NCI-H1092 treated with DMSO at 0.1 percent for 48 hours (cell line): Measurements from ENCODE around the gene MIX23.
"Not testable (repeated sequence)": the region's sequence is repeated elsewhere in the genome, so short reads cannot be mapped to it uniquely, and the experiment has no call there.

Experiments used
- DNase-seq: peaks from one replicate; lab custom pipeline; 2025; lab: John Stamatoyannopoulos, UW

MIX23 gene

GRCh38 chr3:122392868-122393844 is 10.1 kb upstream of the MIX23 start:
- peak; percentile 24 for DNase-seq

GRCh38 chr3:122391681-122392446 is 8.8 kb upstream of the MIX23 start:
- DNase-seq: no peak

- no peak for DNase-seq
Observed at GRCh38 chr3:122390665-122391064, 7.6 kb upstream of the MIX23 start.

GRCh38 chr3:122389892-122390291 is 6.9 kb upstream of the MIX23 start:
- DNase-seq: no peak

GRCh38 chr3:122389197-122389596 is 6.2 kb upstream of the MIX23 start:
- no peak for DNase-seq

- no peak for DNase-seq
Observed at GRCh38 chr3:122387709-122388108, 4.7 kb upstream of the MIX23 start.

- peak; percentile 94 for DNase-seq
Observed at GRCh38 chr3:122383771-122384697, 1.0 kb upstream of the MIX23 start, which contains the start of gene FAM162A. Gene FAM162A, plus strand, starts transcription at chr3:122384182. Its CDS starts 84 bp downstream, at chr3:122384266.

- DNase-seq: no peak
Observed at GRCh38 chr3:122377975-122378374, 5.1 kb downstream of the MIX23 start.

GRCh38 chr3:122374034-122374433 is 9.0 kb downstream of the MIX23 start:
- DNase-seq: no peak

- no peak for DNase-seq
Observed at GRCh38 chr3:122366379-122366749, 16.7 kb downstream of the MIX23 start.

GRCh38 chr3:122365582-122366378 is 17.3 kb downstream of the MIX23 start:
- not testable (repeated sequence) for DNase-seq

- DNase-seq: no peak
Observed at GRCh38 chr3:122365073-122365472, 18.0 kb downstream of the MIX23 start.

- DNase-seq: no peak
Observed at GRCh38 chr3:122364490-122364889, 18.5 kb downstream of the MIX23 start.

GRCh38 chr3:122362026-122362425 is 21.0 kb downstream of the MIX23 start:
- no peak for DNase-seq

GRCh38 chr3:122358703-122359032 is 24.4 kb downstream of the MIX23 start:
- DNase-seq: no peak

- DNase-seq: no peak
Observed at GRCh38 chr3:122357828-122358702, 25.0 kb downstream of the MIX23 start.

- peak; percentile 17 for DNase-seq
Observed at GRCh38 chr3:122356402-122356801, 26.6 kb downstream of the MIX23 start.

GRCh38 chr3:122355612-122356011 is 27.4 kb downstream of the MIX23 start:
- no peak for DNase-seq

- no peak for DNase-seq
Observed at GRCh38 chr3:122353893-122354401, 29.1 kb downstream of the MIX23 start.

- DNase-seq: no peak
Observed at GRCh38 chr3:122353215-122353614, 29.8 kb downstream of the MIX23 start.
